ENCODE data around the gene PNMA6F. TPM values are rescaled to one million over a fixed set of nuclear protein-coding genes. Genes with fewer than 3 reads are reported as not detected.
"Not testable (repeated sequence)": the region's sequence is repeated elsewhere in the genome, so short reads cannot be mapped to it uniquely, and the experiment has no call there.

The PNMA6F gene
- total RNA-seq, 1 experiment from 2014 or later = not detected

- DNase-seq (ENCODE audit: extremely low read depth, low read depth) = no peak
These were observed 16.4 kb downstream of the PNMA6F start for GRCh38 chrX:153304988-153305736.

GRCh38 chrX:153303276-153304262 is 18.0 kb downstream of the PNMA6F start:
- DNase-seq (ENCODE audit: extremely low read depth, low read depth) = no peak

GRCh38 chrX:153302796-153303195 is 18.8 kb downstream of the PNMA6F start:
- DNase-seq (ENCODE audit: extremely low read depth, low read depth) = no peak

- no peak for DNase-seq (ENCODE audit: extremely low read depth, low read depth)
These were observed 19.8 kb downstream of the PNMA6F start for GRCh38 chrX:153301746-153302145.

- DNase-seq (ENCODE audit: extremely low read depth, low read depth) = no peak
These were observed 21.7 kb downstream of the PNMA6F start for GRCh38 chrX:153299855-153300254.

- no peak for DNase-seq (ENCODE audit: extremely low read depth, low read depth)
These were observed 24.2 kb downstream of the PNMA6F start for GRCh38 chrX:153297376-153297775.

GRCh38 chrX:153293485-153294071 is 28.0 kb downstream of the PNMA6F start:
- DNase-seq (ENCODE audit: extremely low read depth, low read depth) = not testable (repeated sequence)

- not testable (repeated sequence) for DNase-seq (ENCODE audit: extremely low read depth, low read depth)
These were observed 32.8 kb downstream of the PNMA6F start for GRCh38 chrX:153288807-153289206.

GRCh38 chrX:153285678-153286077 is 35.9 kb downstream of the PNMA6F start:
- DNase-seq (ENCODE audit: extremely low read depth, low read depth) = not testable (repeated sequence)

GRCh38 chrX:153283982-153284381 is 37.6 kb downstream of the PNMA6F start:
- not testable (repeated sequence) for DNase-seq (ENCODE audit: extremely low read depth, low read depth)

GRCh38 chrX:153281784-153282183 is 39.8 kb downstream of the PNMA6F start:
- DNase-seq (ENCODE audit: extremely low read depth, low read depth) = not testable (repeated sequence)

- DNase-seq (ENCODE audit: extremely low read depth, low read depth) = not testable (repeated sequence)
These were observed 42.3 kb downstream of the PNMA6F start for GRCh38 chrX:153279304-153279703.

- not testable (repeated sequence) for DNase-seq (ENCODE audit: extremely low read depth, low read depth)
These were observed 45.5 kb downstream of the PNMA6F start for GRCh38 chrX:153276049-153276448.

GRCh38 chrX:153275418-153275817 is 46.1 kb downstream of the PNMA6F start:
- not testable (repeated sequence) for DNase-seq (ENCODE audit: extremely low read depth, low read depth)

GRCh38 chrX:153272584-153272983 is 49.0 kb downstream of the PNMA6F start:
- not testable (repeated sequence) for DNase-seq (ENCODE audit: extremely low read depth, low read depth)

GRCh38 chrX:153272070-153272469 is 49.5 kb downstream of the PNMA6F start:
- not testable (repeated sequence) for DNase-seq (ENCODE audit: extremely low read depth, low read depth)

Small RNAs within 50 kb of the gene (small RNA-seq; reads per million reads assigned to genes)
- gene AC152007.1 = 0 reads per million in 2 experiments

Other genes with a start within 250 kb of the PNMA6F start
- gene PNMA6A, start 249.3 kb downstream of the PNMA6F start, total RNA-seq (2014; rRNA removed; shearing (Covaris generic)) = 1.7 and 2.9 TPM in 2 replicates
- 64.2 and 68.8 TPM in 2 replicates for gene MAGEA1, start 142.5 kb downstream of the PNMA6F start, total RNA-seq (2014; rRNA removed; shearing (Covaris generic))
- 9.0 and 10.1 TPM in 2 replicates for gene ZNF275, start 12.4 kb upstream of the PNMA6F start, total RNA-seq (2014; rRNA removed; shearing (Covaris generic))
- not detected in 2 replicates for gene PNMA6E, start 79.6 kb upstream of the PNMA6F start, total RNA-seq (2014; rRNA removed; shearing (Covaris generic))
- gene ZFP92, start 89.7 kb upstream of the PNMA6F start, total RNA-seq (2014; rRNA removed; shearing (Covaris generic)) = 0.55 and 0.67 TPM in 2 replicates
- 0.75 and 1.1 TPM in 2 replicates for gene TREX2, start 124.3 kb upstream of the PNMA6F start, total RNA-seq (2014; rRNA removed; shearing (Covaris generic))
- 25.9 and 27.3 TPM in 2 replicates for gene HAUS7, start 148.8 kb upstream of the PNMA6F start, total RNA-seq (2014; rRNA removed; shearing (Covaris generic))
- 2.0 and 2.3 TPM in 2 replicates for gene BGN, start 173.2 kb upstream of the PNMA6F start, total RNA-seq (2014; rRNA removed; shearing (Covaris generic))
- gene ATP2B3, start 195.9 kb upstream of the PNMA6F start, total RNA-seq (2014; rRNA removed; shearing (Covaris generic)) = not detected in 2 replicates

All from NCI-H460 (cell line).